ENCODE measurements around the gene ADAMTSL5.
A peak's percentile ranks its signal among the peaks of the same experiment; 100 is the strongest.

DNA sequence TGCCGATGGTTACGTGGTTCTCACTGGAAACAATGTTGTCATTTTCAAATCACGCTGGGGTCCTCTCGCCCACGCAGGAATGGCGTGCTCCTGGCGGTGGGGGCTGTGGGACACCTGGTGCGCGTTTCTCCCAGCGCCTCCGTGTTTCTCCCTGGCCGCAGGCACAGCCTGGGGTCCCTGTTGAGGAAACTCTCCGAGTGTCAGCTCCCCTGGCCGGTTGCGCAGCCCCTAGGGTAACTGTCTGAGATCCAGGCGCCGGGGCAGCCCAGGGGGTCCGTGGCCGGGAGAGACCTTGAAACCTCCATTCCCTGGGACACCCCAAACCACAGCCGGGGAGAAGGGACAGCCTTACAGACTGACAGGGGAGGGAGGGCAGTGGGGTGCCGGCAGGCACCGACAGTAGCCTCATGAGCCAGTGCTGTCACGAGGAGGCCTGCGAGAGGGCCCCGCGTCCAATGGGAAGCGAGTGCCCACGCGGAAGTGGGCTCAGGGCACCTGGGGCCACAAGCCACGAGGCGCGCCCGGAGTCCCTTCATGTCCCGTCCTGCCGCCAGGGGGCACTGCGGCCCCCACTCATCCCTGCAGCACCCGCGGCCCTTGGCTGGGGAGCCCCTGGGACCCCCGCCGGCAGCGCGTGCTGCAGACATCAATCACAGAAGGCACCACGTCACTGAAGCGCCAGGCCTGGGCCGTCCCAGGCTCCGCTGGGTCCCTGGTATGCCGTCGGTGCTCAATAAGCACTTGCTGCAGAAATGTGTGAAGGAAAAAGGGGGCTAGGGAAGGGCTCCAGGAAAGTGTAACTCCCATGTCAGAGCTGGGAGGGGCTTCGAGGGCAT is 9.5 kb downstream of the ADAMTSL5 start:
- TF ChIP-seq, protein P1, sequence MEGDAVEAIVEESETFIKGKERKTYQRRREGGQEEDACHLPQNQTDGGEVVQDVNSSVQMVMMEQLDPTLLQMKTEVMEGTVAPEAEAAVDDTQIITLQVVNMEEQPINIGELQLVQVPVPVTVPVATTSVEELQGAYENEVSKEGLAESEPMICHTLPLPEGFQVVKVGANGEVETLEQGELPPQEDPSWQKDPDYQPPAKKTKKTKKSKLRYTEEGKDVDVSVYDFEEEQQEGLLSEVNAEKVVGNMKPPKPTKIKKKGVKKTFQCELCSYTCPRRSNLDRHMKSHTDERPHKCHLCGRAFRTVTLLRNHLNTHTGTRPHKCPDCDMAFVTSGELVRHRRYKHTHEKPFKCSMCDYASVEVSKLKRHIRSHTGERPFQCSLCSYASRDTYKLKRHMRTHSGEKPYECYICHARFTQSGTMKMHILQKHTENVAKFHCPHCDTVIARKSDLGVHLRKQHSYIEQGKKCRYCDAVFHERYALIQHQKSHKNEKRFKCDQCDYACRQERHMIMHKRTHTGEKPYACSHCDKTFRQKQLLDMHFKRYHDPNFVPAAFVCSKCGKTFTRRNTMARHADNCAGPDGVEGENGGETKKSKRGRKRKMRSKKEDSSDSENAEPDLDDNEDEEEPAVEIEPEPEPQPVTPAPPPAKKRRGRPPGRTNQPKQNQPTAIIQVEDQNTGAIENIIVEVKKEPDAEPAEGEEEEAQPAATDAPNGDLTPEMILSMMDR (IDR thresholded peaks at IDR 0.05), result peak; percentile 92
- TF ChIP-seq ZFX (IDR thresholded peaks at IDR 0.05; ENCODE audit: borderline replicate concordance), result no peak

All from 22Rv1 (cell line).